NT2/D1 (cell line): ENCODE measurements around the gene NEK1.

Experiments used
- YY1 ChIP-seq: IDR thresholded peaks from 2 replicates; pipeline ENCODE4 v1.6.1; 2011; ENCODE audit not compliant: insufficient read length, insufficient read depth
- ZNF274 ChIP-seq: IDR thresholded peaks from 2 replicates; pipeline ENCODE4 v1.6.1; 2011; ENCODE audit warnings: mild to moderate bottlenecking, low read depth, low read length

DNA sequence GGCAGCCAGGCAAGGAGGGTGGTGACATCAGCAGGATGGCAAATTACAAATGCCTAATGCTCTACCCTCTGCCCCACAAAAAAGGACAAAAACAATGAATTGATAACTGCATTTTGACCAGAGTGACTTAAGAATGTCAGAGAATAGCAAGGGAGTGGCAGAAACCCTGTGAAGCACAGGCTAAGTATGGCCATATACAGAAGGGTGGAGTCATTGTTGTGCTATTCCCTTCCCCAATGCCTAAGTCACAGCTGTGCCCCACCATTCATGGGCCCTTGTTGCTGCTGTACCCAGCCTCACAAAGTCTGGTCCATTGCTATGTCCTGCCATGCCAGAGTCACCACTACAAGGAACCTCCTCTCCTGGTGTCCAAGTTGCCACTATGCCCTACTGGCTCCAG is 123.1 kb downstream of the NEK1 start:
- no peak for TF ChIP-seq YY1
- no peak for TF ChIP-seq ZNF274
